Adrenal gland (tissue), 5 donors: ENCODE measurements around the gene GDPD1.

Source experiments
- POLR2A ChIP-seq, 2 donors: fragments of 450-650 bp; IDR thresholded peaks; one replicate each; pipeline ENCODE4 v1.6.1; 2017; ENCODE audit warnings: antibody characterized with exemption in 2 of 2, mild to moderate bottlenecking in 2 of 2, moderate library complexity in 1 of 2
- TF ChIP-seq, protein P1 (sequence below), 6 experiments: fragments of 450-650 bp in 4 of 6; fragments of 200-600 bp in 2 of 6; sonication (generic) in 1 of 6; IDR thresholded peaks; 1 replicate in 5 of 6; 2 replicates in 1 of 6; pipeline versions ENCODE4 v1.5.1 to v1.8.0; 2016 to 2021; ENCODE audit warnings: antibody characterized with exemption in 6 of 6, mild to moderate bottlenecking in 2 of 6, moderate library complexity in 1 of 6
- donor health status: DM: no; HTN: no; CAD: no.

- TF ChIP-seq, protein P1, sequence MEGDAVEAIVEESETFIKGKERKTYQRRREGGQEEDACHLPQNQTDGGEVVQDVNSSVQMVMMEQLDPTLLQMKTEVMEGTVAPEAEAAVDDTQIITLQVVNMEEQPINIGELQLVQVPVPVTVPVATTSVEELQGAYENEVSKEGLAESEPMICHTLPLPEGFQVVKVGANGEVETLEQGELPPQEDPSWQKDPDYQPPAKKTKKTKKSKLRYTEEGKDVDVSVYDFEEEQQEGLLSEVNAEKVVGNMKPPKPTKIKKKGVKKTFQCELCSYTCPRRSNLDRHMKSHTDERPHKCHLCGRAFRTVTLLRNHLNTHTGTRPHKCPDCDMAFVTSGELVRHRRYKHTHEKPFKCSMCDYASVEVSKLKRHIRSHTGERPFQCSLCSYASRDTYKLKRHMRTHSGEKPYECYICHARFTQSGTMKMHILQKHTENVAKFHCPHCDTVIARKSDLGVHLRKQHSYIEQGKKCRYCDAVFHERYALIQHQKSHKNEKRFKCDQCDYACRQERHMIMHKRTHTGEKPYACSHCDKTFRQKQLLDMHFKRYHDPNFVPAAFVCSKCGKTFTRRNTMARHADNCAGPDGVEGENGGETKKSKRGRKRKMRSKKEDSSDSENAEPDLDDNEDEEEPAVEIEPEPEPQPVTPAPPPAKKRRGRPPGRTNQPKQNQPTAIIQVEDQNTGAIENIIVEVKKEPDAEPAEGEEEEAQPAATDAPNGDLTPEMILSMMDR (IDR thresholded peaks at IDR 0.05) = no peak
- TF ChIP-seq POLR2A (IDR thresholded peaks at IDR 0.05) = no peak
Observed at GRCh38 chr17:59172436-59173004, 47.8 kb upstream of the GDPD1 start.
